ENCODE results near the gene ZNF516. TPM values are rescaled to one million over a fixed set of nuclear protein-coding genes. Genes with fewer than 3 reads are reported as not detected.
A peak's percentile ranks its signal among the peaks of the same experiment; 100 is the strongest.

ZNF516 gene
- total and polyA plus RNA-seq, 2 experiments from 2014 or later: 17.0 to 78.6 TPM

- peak; percentile 90 for TF ChIP-seq CTCF (IDR thresholded peaks at IDR 0.05; ENCODE audit: low read depth, low read length)
- Histone ChIP-seq H3K9me3 (ENCODE audit: low read depth) (no peaks in the 10 kb centered on the region), H3K36me3 (no peaks in the 10 kb centered on the region), H3K4me3 (no peak overlapping the region), H3K27me3 (no peaks in the 10 kb centered on the region), H3K27ac (no peak overlapping the region), H3K4me1 (ENCODE audit: low read depth) (no peaks in the 10 kb centered on the region)
- peak; percentile 75 to 79 for DNase-seq (ENCODE audit: low read depth in 1 of 2, low spot score in 1 of 2)
These were observed 145.9 kb downstream of the ZNF516 start for GRCh38 chr18:76349067-76349715.

- Histone ChIP-seq H3K4me3 (no peak overlapping the region), H3K27me3 (no peaks in the 10 kb centered on the region)
These were observed 146.6 kb downstream of the ZNF516 start for GRCh38 chr18:76348267-76349066.

GRCh38 chr18:76347341-76347740 lies 147.7 kb downstream of the ZNF516 start:
- no peaks in the 10 kb centered on the region for H3K36me3 ChIP-seq
- no peaks in the 10 kb centered on the region for H3K27me3 ChIP-seq
- H3K9me3 ChIP-seq (ENCODE audit: low read depth): no peaks in the 10 kb centered on the region
- no peak overlapping the region for H3K27ac ChIP-seq
- no peaks in the 10 kb centered on the region for H3K4me1 ChIP-seq (ENCODE audit: low read depth)
- H3K4me3 ChIP-seq: no peak overlapping the region
- TF ChIP-seq CTCF (IDR thresholded peaks at IDR 0.05; ENCODE audit: low read depth, low read length): no peak
- no peak for DNase-seq (ENCODE audit: low read depth in 1 of 2, low spot score in 1 of 2)

More at GRCh38 chr18:76348267-76349066, 146.6 kb downstream of the ZNF516 start:
- Histone ChIP-seq H3K4me1 (ENCODE audit: low read depth) (no peaks in the 10 kb centered on the region), H3K9me3 (ENCODE audit: low read depth) (no peaks in the 10 kb centered on the region), H3K27ac (no peak overlapping the region), H3K36me3 (no peaks in the 10 kb centered on the region)
- no peak for TF ChIP-seq CTCF (IDR thresholded peaks at IDR 0.05; ENCODE audit: low read depth, low read length)
- no peak for DNase-seq (ENCODE audit: low read depth in 1 of 2, low spot score in 1 of 2)

GRCh38 chr18:76346490-76347130 lies 148.4 kb downstream of the ZNF516 start:
- H3K36me3 ChIP-seq: no peaks in the 10 kb centered on the region

More at GRCh38 chr18:76346490-76347130, 148.4 kb downstream of the ZNF516 start:
- Histone ChIP-seq H3K4me3 (no peak overlapping the region), H3K4me1 (ENCODE audit: low read depth) (no peaks in the 10 kb centered on the region), H3K27ac (no peak overlapping the region), H3K27me3 (no peaks in the 10 kb centered on the region), H3K9me3 (ENCODE audit: low read depth) (no peaks in the 10 kb centered on the region)
- no peak for TF ChIP-seq CTCF (IDR thresholded peaks at IDR 0.05; ENCODE audit: low read depth, low read length)
- DNase-seq (ENCODE audit: low read depth in 1 of 2, low spot score in 1 of 2): no peak
